Progenitor cell of endocrine pancreas (in vitro differentiated cells): ENCODE measurements around the gene DGKB. TPM values are rescaled to one million over a fixed set of nuclear protein-coding genes. Genes with fewer than 3 reads are reported as not detected.

Experiments used
- DNase-seq: peaks from one replicate; pipeline ENCODE4 v3.0.0; 2021; ENCODE audit warnings: low spot score; ENCODE audit not compliant: unreplicated experiment
- H3K27ac Mint-ChIP-seq: 2 replicates; pipeline ENCODE4 v1.8.0; 2021; ENCODE audit warnings: mild to moderate bottlenecking, moderate library complexity, mixed read lengths
- H3K27me3 Mint-ChIP-seq: 2 replicates; pipeline ENCODE4 v1.8.0; 2021; ENCODE audit warnings: mixed read lengths
- H3K36me3 Mint-ChIP-seq: 2 replicates; pipeline ENCODE4 v1.8.0; 2022; ENCODE audit warnings: mixed read lengths; ENCODE audit not compliant: insufficient read depth
- H3K4me1 Mint-ChIP-seq: 2 replicates; pipeline ENCODE4 v1.8.0; 2021; ENCODE audit warnings: low read depth, mixed read lengths
- H3K4me3 Mint-ChIP-seq: 2 replicates; pipeline ENCODE4 v1.8.0; 2021; ENCODE audit warnings: low read depth, mild to moderate bottlenecking, moderate library complexity, mixed read lengths
- H3K9me3 Mint-ChIP-seq: 2 replicates; pipeline ENCODE4 v1.8.0; 2021; ENCODE audit warnings: low read depth, mixed read lengths
- total RNA-seq: library from RNA; stranded (reverse); gene quantifications from 2 replicates; pipeline ENCODE4 v1.2.1, GENCODE V29; 2021
- TF ChIP-seq, protein P1 (sequence below): fragments of 200-600 bp; sonication (generic); IDR thresholded peaks from one replicate; pipeline ENCODE4 v1.5.0; 2021; ENCODE audit warnings: antibody characterized with exemption, mild to moderate bottlenecking; ENCODE audit not compliant: unreplicated experiment

The DGKB gene
- total RNA-seq, 1 donor from 2014 or later = 0.74 TPM

GRCh38 chr7:14770614-14771013 is 131.9 kb downstream of the DGKB start:
- Mint-ChIP-seq H3K36me3 (peaks cover under 1% of the 10 kb centered on the region), H3K27ac (no peak overlapping the region), H3K27me3 (no peaks in the 10 kb centered on the region), H3K4me1 (peaks cover 10% of the 10 kb centered on the region), H3K9me3 (peaks cover 6% of the 10 kb centered on the region), H3K4me3 (no peak overlapping the region)
- DNase-seq = no peak
- TF ChIP-seq, protein P1, sequence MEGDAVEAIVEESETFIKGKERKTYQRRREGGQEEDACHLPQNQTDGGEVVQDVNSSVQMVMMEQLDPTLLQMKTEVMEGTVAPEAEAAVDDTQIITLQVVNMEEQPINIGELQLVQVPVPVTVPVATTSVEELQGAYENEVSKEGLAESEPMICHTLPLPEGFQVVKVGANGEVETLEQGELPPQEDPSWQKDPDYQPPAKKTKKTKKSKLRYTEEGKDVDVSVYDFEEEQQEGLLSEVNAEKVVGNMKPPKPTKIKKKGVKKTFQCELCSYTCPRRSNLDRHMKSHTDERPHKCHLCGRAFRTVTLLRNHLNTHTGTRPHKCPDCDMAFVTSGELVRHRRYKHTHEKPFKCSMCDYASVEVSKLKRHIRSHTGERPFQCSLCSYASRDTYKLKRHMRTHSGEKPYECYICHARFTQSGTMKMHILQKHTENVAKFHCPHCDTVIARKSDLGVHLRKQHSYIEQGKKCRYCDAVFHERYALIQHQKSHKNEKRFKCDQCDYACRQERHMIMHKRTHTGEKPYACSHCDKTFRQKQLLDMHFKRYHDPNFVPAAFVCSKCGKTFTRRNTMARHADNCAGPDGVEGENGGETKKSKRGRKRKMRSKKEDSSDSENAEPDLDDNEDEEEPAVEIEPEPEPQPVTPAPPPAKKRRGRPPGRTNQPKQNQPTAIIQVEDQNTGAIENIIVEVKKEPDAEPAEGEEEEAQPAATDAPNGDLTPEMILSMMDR = no peak

DNA sequence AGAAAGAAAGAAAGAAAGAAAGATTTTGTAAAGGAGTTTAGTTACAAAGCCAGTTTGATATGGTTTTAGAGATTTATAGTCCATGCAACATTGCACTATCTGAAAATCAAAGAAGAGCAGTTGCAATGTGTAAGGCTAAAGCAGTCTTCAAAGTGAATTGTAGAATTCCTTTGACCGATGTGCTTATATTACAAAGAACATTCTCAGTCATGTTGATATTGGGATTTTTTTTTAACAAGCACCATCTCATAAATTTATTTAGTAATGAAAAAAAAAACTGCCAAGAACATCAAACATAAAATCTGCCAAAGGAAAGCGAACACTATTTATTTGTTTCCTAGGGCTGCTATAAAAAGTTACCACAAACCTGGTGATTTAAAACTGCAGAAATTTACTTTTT is 133.3 kb downstream of the DGKB start:
- no peaks in the 10 kb centered on the region for H3K9me3 Mint-ChIP-seq
- H3K27me3 Mint-ChIP-seq = no peaks in the 10 kb centered on the region
- TF ChIP-seq, protein P1 = no peak
- H3K4me1 Mint-ChIP-seq = peaks cover 10% of the 10 kb centered on the region
- no peak for DNase-seq
- H3K27ac Mint-ChIP-seq = no peak overlapping the region
- no peak overlapping the region for H3K4me3 Mint-ChIP-seq
- H3K36me3 Mint-ChIP-seq = no peaks in the 10 kb centered on the region

DNA sequence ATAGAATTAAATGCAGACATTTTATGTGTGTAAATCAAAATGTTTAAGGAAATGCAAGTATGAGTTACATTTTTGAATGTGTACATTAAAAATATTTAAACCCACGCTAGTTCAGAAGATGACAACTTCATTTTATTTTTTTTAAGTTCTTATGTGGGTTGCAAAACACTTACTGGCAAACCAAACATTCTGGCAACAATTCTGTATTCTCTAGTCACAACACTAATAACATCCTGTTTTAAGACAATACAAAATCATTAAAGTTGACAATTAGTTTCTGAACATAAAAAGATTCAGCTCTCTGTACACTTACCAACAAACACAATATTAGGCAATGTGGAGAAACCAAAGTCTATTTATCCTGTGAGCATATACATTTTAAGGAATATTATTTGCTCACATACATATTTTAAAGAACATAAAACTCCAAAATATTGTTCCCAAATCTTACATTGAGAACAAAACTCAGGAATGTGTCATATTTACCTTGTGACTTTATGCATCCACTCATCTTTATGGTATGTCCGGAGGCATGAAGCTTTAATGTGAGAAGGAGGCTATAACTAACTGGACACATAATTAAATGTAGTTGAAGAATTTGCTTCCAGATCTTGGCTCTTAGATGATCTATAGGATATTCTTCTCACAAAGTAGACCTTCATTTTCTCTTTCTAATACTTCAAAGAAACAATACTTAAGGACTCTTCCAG is 134.7 kb downstream of the DGKB start:
- H3K9me3 Mint-ChIP-seq = no peaks in the 10 kb centered on the region
- peaks cover 8% of the 10 kb centered on the region for H3K4me1 Mint-ChIP-seq
- H3K4me3 Mint-ChIP-seq = no peak overlapping the region
- no peaks in the 10 kb centered on the region for H3K27me3 Mint-ChIP-seq
- TF ChIP-seq, protein P1 = no peak
- no peak for DNase-seq
- H3K27ac Mint-ChIP-seq = no peak overlapping the region
- H3K36me3 Mint-ChIP-seq = no peaks in the 10 kb centered on the region

DNA sequence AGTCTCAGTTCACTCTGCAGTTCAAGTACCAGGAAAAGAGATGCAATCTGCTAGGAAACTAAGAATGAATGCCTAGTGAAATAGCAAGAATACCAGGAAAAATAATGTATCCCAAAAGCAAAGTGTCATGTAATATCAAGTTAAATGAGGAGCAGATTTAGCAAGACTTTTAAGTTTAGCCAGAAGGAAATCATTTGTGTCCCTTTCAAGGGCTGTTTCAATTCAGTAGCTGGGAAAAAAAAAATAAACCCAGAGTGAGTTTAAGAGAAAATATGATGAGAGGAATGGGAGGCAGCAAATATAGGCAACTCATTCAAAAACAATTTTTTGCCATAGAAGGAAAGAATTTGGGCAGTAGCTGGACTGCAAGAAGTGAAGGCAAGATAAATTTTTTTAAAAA is 135.8 kb downstream of the DGKB start:
- no peaks in the 10 kb centered on the region for H3K36me3 Mint-ChIP-seq
- H3K4me3 Mint-ChIP-seq = no peak overlapping the region
- peaks cover 5% of the 10 kb centered on the region for H3K4me1 Mint-ChIP-seq
- no peak for DNase-seq
- no peak overlapping the region for H3K27ac Mint-ChIP-seq
- no peaks in the 10 kb centered on the region for H3K9me3 Mint-ChIP-seq
- no peaks in the 10 kb centered on the region for H3K27me3 Mint-ChIP-seq
- TF ChIP-seq, protein P1 = no peak

- Mint-ChIP-seq H3K36me3 (no peaks in the 10 kb centered on the region), H3K27me3 (no peaks in the 10 kb centered on the region), H3K4me1 (peaks cover 11% of the 10 kb centered on the region), H3K27ac (no peak overlapping the region), H3K4me3 (no peak overlapping the region), H3K9me3 (no peaks in the 10 kb centered on the region)
- TF ChIP-seq, protein P1 = no peak
- DNase-seq = no peak
Measured at GRCh38 chr7:14765731-14766130, 136.8 kb downstream of the DGKB start.
